Measurements from ENCODE around the gene WWOX.

The WWOX gene

DNA sequence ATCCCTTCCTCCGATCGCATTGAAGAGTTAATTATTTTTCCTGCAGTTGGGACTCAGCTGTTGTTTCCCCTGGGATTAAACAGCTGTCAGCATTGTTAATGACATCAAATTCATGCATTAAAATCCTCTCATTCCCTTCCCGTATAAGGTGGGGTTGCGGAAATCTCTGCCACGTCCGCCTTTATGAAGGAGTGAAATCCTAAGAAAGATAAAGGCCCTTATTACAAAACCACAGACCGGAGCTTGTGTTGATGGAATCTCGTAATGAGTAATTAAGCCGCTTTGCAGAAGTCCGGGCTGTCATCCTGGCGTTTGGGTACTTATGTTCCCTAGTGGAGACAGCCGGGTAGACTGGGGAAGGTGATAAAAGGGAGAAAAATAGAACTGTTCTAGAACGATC, 873.5 kb downstream of the WWOX start:
- no peak for TF ChIP-seq ZNF274 (IDR thresholded peaks at IDR 0.05; ENCODE audit: low read depth, low read length)
- H3K4me3 ChIP-seq (ENCODE audit: low read length), result no peak overlapping the region

DNA sequence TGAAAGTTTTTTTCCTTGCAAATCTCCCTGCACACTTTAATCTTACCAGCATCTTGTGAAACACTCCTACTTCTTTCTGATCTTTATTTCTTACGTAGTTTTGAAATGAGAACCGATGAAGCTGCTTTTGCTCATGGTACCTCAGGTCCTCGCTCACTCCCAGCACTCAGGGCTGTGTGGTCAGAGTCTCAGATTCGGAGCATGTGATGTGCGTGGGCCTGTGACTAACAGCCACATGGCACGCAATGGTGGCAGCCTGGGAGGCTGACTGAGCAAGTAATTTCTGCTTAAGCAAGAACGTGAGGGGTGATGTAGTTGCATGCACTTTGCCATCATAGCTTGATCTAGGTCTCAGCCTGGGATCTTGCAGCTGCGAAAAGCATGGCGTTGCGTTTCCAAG, 876.8 kb downstream of the WWOX start:
- no peak for TF ChIP-seq ZNF274 (IDR thresholded peaks at IDR 0.05; ENCODE audit: low read depth, low read length)
- no peak overlapping the region for H3K4me3 ChIP-seq (ENCODE audit: low read length)

GRCh38 chr16:78980825-78981224, 881.4 kb downstream of the WWOX start:
- TF ChIP-seq ZNF274 (IDR thresholded peaks at IDR 0.05; ENCODE audit: low read depth, low read length), result no peak
- H3K4me3 ChIP-seq (ENCODE audit: low read length), result no peak overlapping the region

DNA sequence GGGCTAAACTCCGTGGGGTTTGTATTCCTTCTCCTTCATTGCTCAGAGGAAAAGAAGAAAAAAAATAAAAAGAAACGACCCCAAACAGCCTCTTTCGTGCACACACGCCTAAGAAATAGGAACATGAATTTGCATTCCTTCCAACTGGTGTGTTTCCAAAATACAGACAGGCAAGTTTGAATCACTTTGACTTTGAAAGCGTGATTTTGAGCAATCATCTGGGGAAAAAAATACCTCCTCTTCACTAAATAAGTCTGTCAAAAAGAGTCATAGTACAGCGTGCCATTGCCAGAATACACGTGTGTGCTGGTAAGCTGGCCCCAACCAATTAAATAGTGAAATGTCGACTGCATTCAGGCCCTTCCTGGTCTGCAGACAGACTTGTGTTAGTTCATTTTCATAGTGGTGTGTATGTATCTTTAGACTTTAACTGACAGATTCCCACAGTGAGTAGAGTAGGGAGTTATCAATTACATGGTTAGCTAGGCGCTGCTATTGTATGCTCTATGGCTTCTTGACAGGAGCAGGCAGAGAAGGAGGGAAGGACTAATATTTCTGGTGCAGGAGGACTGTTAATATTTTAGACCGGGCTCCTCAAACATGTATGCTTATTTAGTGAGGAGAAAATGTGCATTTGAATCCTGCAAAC, 882.8 kb downstream of the WWOX start:
- TF ChIP-seq ZNF274 (IDR thresholded peaks at IDR 0.05; ENCODE audit: low read depth, low read length), result no peak
- no peak overlapping the region for H3K4me3 ChIP-seq (ENCODE audit: low read length)

DNA sequence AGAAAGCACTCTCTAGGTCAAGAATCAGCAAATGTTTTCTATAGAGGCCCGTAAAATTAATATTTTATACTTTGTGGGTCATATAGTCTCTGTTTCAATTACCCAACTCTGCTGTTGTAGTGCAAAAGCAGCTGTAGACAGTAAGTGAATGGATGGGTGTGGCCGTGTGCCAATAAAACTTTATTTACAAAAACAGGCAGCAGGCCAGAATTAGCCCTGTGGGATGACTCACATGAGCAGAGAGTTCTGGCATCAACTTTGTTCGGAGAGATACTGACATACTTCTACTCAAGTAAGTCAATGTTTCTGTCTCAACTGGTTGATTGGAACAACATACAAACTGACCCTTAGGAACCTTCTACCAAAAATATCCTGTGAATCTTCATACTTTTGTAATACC, 884.9 kb downstream of the WWOX start:
- H3K4me3 ChIP-seq (ENCODE audit: low read length), result no peak overlapping the region
- no peak for TF ChIP-seq ZNF274 (IDR thresholded peaks at IDR 0.05; ENCODE audit: low read depth, low read length)

DNA sequence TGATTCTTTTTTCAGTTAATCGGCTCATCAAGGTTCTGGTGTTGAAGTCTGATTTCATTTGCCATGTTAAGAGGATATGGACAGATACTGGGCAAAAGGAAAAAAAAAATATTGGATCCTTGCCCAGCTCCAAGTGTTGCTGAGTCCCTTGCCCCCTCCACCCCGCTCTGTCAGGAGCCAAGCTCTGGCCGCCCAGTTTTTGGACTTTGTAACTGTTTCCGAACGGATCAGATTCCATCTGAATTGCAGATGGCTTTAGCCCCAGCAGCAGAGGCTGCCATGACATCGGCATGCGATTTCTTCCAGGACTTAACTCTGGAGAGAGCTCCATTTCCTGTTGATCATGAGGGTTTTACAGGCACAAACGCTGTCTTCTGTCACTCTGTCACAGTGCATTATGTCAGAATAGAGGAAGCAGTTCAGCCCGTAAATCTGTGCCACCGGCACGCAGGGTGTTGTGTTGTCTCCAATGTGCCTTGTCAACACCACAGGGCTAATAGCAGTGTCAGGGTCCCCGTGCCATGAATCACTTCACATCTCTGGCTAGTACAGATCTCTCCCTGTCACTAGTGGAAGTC, 885.5 kb downstream of the WWOX start:
- H3K4me3 ChIP-seq (ENCODE audit: low read length), result no peak overlapping the region
- no peak for TF ChIP-seq ZNF274 (IDR thresholded peaks at IDR 0.05; ENCODE audit: low read depth, low read length)

DNA sequence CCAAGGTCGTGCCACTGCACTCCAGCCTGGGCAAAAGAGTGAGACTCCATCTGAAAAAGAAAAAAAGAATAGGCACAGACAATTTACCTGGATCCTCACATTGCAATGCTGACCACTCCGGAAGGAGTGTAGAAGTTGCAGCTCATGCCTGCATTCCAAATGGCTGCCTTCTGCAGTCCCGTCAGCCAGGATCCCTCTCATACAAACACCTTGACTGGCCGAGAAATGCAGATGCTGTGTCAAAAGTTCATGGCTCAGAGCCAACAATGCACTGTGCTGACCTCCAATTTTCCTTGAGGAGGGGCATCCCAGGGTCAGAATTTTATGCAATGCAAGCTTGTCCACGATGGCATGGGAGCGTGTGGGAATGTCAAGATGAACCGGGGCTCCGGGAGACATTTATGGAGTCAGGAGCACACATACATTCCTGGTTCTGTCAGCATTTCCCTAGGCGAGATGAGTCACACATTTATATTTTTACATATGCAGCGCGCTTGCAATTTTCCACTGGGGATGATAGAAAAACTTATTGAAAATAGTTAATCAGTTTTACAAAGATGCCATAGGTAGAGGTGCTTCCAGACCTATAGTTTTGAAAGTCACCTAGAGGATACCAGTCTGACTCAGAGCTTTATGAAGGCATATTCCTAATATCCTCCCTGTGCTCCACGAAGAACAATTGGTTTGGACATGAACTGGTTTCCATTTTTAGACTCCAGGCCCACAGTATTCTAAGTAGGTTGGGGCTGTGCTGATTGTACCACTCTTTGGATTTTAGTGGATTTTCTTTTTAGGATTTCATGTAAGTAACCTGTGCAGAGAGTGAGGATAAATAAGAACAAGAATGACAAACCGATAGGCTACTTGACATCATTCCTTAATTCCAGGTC, 886.5 kb downstream of the WWOX start:
- no peak for TF ChIP-seq ZNF274 (IDR thresholded peaks at IDR 0.05; ENCODE audit: low read depth, low read length)
- H3K4me3 ChIP-seq (ENCODE audit: low read length), result no peak overlapping the region

DNA sequence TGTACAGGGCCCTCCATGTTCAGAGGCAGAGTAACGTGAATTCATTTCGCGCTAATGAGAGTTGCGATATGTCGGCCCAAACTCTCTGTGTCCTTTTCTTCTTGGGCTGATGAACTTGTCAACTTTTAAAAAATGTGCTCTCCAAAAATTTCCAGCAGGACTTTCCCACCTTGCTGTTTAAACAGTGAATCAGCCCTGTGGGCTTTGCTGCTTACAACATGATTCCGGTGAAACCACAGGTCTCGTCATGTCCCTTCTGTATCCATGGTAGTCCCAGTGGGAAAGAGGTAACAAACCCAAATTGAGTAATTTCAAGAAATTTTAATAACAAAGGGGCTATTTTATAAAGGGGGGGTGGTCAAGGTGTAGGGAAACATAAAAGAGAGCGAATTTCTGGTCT, 888.2 kb downstream of the WWOX start:
- H3K4me3 ChIP-seq (ENCODE audit: low read length), result no peak overlapping the region
- no peak for TF ChIP-seq ZNF274 (IDR thresholded peaks at IDR 0.05; ENCODE audit: low read depth, low read length)

DNA sequence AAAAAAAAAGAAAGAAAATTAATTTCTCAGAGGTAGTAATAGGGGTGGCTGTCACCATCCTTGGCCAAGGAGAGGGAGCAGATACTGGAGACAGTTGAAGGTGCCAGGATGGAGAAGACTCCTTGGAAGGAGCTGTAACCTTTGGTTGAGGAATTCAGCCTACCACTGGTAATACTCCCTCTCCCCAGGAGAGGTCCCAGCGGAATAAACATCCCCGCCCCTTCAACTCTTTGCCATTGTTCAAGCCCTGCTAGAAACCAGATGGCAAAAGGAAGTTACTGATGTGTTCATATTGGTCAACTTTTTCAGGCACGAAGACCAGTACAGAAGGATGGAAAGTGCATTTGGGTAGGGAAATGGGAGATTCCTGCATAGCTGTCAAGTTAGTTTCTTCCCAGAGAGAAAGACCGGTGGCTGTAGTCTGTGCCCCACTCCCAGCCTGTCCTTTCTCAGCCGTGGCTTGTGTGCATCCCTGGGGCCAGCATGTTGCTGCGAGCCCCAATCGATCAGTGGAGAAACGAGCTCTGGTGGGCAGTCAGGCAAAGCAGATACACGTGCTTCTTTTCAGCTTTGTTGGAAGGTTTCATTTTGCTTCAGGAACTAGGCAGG, 889.0 kb downstream of the WWOX start:
- H3K4me3 ChIP-seq (ENCODE audit: low read length), result no peak overlapping the region
- TF ChIP-seq ZNF274 (IDR thresholded peaks at IDR 0.05; ENCODE audit: low read depth, low read length), result no peak

DNA sequence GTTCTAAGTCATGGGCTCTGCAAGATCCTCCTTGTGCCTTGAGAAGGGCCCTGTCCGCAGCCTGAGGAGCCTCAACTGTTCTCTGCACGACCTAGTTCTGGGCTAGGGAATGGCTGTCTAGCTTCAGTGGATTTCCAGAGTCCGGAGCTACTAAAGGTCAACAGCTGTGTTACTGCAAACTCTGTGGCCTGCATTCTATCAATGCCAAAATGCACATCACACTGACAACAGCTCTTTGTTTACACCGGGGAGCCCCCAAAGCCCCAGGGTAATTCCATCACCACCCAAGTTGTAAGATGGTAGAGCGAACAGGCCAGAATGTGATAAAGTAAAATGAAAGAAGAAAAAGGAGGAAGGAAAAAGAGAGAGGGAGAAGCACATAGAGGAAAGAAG, 890.9 kb downstream of the WWOX start:
- no peak overlapping the region for H3K4me3 ChIP-seq (ENCODE audit: low read length)
- TF ChIP-seq ZNF274 (IDR thresholded peaks at IDR 0.05; ENCODE audit: low read depth, low read length), result no peak

- no peak overlapping the region for H3K4me3 ChIP-seq (ENCODE audit: low read length)
These were observed 892.5 kb downstream of the WWOX start for GRCh38 chr16:78992001-78992400.

DNA sequence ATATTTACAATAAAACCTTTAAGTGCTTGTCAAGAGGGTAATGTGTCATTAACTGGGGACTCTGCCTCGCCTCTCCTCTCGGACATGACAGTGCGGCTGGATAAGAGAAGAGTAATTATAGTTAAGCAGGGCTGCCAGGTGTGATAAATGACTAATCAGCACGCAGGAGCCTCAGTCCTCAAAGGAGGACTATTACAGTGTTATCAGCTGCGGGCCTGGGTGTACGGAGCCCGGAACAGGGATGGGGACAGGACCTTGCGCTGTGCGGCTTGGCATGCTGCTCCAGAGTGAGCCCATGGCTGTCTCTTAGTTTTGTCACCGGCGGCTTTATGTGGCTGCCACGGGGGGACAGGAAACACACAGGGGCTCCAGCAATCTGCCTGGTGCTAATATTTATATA, 893.9 kb downstream of the WWOX start:
- no peak for TF ChIP-seq ZNF274 (IDR thresholded peaks at IDR 0.05; ENCODE audit: low read depth, low read length)
- no peak overlapping the region for H3K4me3 ChIP-seq (ENCODE audit: low read length)

More at GRCh38 chr16:78992001-78992400, 892.5 kb downstream of the WWOX start:
- no peak for TF ChIP-seq ZNF274 (IDR thresholded peaks at IDR 0.05; ENCODE audit: low read depth, low read length)

DNA sequence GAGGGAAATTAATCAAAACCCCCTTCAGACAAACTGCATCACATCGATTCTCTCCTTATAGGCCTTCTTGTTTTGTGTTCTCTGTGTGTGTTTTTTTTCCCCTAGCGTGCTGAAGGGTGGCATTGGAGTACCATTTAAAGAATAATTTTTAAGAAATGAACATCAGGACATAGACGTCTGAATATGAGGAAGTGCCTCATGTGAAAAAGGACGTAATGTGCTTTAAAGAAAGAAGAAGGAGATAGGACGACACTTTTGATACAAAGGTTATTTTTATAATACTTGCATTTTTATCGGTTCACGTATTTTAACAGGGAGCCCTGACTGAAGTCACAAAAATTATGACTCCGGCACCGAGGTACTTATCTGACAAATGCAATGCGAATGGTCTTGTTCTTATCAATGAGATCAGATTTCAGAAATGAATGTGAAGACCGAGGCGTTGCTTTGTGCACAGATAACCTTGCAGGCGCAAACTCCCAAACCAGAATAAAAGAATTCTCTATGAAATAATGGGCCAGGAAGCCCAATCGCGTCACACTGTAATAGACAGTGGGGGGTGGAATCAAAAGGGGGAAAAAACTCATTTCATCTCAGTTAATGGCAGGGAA, 894.8 kb downstream of the WWOX start:
- H3K4me3 ChIP-seq (ENCODE audit: low read length), result no peak overlapping the region
- no peak for TF ChIP-seq ZNF274 (IDR thresholded peaks at IDR 0.05; ENCODE audit: low read depth, low read length)

- H3K4me3 ChIP-seq (ENCODE audit: low read length), result no peak overlapping the region
- no peak for TF ChIP-seq ZNF274 (IDR thresholded peaks at IDR 0.05; ENCODE audit: low read depth, low read length)
These were observed 896.0 kb downstream of the WWOX start for GRCh38 chr16:78995441-78995840.

Data from GM08714 (cell line).